ENCODE results near the gene CSF1. TPM values are rescaled to one million over a fixed set of nuclear protein-coding genes. Genes with fewer than 3 reads are reported as not detected.

The CSF1 gene
- total RNA-seq, 1 donor from 2014 or later: 13.9 TPM

DNA sequence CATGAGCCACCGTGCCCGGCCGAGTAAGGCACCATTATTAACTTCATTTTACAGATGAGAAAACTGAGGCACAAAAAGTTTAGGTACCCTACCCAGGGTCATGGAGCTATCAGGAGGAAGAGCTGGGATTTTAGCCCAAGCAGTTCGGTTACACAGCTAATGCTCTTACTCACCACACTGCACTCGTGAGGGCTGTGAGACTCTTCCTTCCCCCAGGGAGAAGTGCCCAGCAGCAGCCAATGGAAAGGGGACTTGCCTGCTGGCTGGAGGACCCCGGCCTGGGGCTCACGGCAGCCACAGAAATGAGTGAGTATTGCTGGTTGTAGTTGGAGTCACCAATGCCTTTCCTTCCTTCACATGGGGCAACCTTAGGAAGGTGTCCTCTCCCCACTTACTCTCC, 5.2 kb upstream of the CSF1 start:
- TF ChIP-seq, protein P1, sequence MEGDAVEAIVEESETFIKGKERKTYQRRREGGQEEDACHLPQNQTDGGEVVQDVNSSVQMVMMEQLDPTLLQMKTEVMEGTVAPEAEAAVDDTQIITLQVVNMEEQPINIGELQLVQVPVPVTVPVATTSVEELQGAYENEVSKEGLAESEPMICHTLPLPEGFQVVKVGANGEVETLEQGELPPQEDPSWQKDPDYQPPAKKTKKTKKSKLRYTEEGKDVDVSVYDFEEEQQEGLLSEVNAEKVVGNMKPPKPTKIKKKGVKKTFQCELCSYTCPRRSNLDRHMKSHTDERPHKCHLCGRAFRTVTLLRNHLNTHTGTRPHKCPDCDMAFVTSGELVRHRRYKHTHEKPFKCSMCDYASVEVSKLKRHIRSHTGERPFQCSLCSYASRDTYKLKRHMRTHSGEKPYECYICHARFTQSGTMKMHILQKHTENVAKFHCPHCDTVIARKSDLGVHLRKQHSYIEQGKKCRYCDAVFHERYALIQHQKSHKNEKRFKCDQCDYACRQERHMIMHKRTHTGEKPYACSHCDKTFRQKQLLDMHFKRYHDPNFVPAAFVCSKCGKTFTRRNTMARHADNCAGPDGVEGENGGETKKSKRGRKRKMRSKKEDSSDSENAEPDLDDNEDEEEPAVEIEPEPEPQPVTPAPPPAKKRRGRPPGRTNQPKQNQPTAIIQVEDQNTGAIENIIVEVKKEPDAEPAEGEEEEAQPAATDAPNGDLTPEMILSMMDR (IDR thresholded peaks at IDR 0.05; ENCODE audit: borderline replicate concordance): no peak
- no peak overlapping the region for H3K27ac ChIP-seq (replicated peaks)
- no peaks in the 10 kb centered on the region for H3K9me3 ChIP-seq (replicated peaks)
- peaks cover 67% of the 10 kb centered on the region for H3K4me1 ChIP-seq
- H3K4me3 ChIP-seq: no peak overlapping the region
- intact Hi-C loops (cut with micrococcal nuclease): no loop called here
- no peaks in the 10 kb centered on the region for H3K36me3 ChIP-seq
- no peaks in the 10 kb centered on the region for H3K27me3 ChIP-seq (ENCODE audit: low read depth)
- DNase-seq: no peak

DNA sequence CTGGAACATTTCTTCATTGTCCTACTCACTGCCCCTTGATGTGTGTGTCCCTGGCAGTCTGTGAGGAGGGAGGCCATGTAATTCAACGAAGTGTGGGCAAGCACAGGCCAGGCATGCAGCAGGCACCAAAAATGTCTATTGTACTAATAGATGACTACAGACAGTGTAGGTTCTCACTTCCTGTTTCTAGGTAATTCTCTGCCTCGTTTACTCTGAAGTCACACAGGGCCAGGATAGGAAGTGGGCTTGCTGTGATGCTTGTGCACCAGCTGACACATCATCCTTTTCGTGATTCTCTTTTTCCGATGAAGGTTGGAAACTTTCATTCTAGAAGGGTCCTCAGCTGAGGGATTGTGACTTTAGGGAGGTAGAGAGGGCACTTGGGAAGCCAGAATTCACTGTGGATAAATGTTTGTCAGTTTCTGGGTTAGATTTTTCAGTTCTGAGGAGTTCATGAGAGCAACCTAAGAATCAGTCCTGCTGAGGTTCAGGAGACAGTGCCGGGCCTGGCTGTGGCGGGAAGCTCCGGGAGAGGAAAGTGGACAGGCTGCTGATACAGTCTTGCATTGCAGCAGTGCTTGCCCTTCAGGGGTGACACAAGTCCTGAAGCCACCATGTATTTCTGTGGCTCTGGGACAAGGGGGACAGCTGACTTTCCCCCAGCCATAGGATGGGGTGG, 4.3 kb upstream of the CSF1 start:
- Histone ChIP-seq H3K36me3 (no peaks in the 10 kb centered on the region), H3K4me1 (peaks cover 66% of the 10 kb centered on the region), H3K27ac (replicated peaks) (no peak overlapping the region), H3K9me3 (replicated peaks) (no peaks in the 10 kb centered on the region), H3K4me3 (no peak overlapping the region), H3K27me3 (ENCODE audit: low read depth) (no peaks in the 10 kb centered on the region)
- TF ChIP-seq, protein P1 (IDR thresholded peaks at IDR 0.05; ENCODE audit: borderline replicate concordance): no peak
- intact Hi-C loops (cut with micrococcal nuclease): no loop called here
- no peak for DNase-seq

GRCh38 chr1:109906839-109907180, 3.8 kb upstream of the CSF1 start:
- no peaks in the 10 kb centered on the region for H3K9me3 ChIP-seq (replicated peaks)
- H3K36me3 ChIP-seq: no peaks in the 10 kb centered on the region
- H3K4me1 ChIP-seq: peaks cover 66% of the 10 kb centered on the region
- H3K27me3 ChIP-seq (ENCODE audit: low read depth): no peaks in the 10 kb centered on the region
- intact Hi-C loops (cut with micrococcal nuclease): no loop called here
- no peak overlapping the region for H3K4me3 ChIP-seq
- no peak for DNase-seq
- H3K27ac ChIP-seq (replicated peaks): no peak overlapping the region
- TF ChIP-seq, protein P1 (IDR thresholded peaks at IDR 0.05; ENCODE audit: borderline replicate concordance): no peak

- DNase-seq: no peak
- Histone ChIP-seq H3K36me3 (no peaks in the 10 kb centered on the region), H3K9me3 (replicated peaks) (no peaks in the 10 kb centered on the region), H3K4me1 (peaks cover 66% of the 10 kb centered on the region), H3K27ac (replicated peaks) (no peak overlapping the region), H3K4me3 (no peak overlapping the region), H3K27me3 (ENCODE audit: low read depth) (no peaks in the 10 kb centered on the region)
- TF ChIP-seq, protein P1 (IDR thresholded peaks at IDR 0.05; ENCODE audit: borderline replicate concordance): no peak
- intact Hi-C loops (cut with micrococcal nuclease): no loop called here
Measured at GRCh38 chr1:109907190-109907774, 3.4 kb upstream of the CSF1 start.

DNA sequence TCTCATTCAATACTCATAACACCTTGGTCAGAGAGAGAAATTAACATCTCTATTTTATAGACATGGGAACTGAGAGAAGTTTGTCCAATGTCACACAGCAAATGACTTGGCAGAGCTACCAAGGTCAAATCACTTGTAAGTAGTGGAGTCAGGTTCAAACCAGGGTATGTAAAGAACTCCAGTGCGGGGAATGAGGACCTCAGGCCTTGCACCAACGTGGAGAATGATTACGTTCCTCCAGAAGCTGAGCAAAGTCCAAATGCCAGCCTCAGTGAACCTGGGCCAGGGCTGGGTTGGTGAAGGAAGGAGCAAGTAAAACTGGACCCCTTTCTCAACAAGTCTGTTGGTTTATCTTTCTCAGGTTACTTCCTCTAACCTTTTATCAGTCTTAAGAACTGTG, 1.8 kb upstream of the CSF1 start:
- intact Hi-C loops (cut with micrococcal nuclease): no loop called here
- Histone ChIP-seq H3K9me3 (replicated peaks) (no peaks in the 10 kb centered on the region), H3K4me1 (peaks cover 66% of the 10 kb centered on the region), H3K36me3 (no peaks in the 10 kb centered on the region), H3K27ac (replicated peaks) (peak overlapping the region; percentile 93), H3K4me3 (no peak overlapping the region), H3K27me3 (ENCODE audit: low read depth) (no peaks in the 10 kb centered on the region)
- no peak for DNase-seq
- TF ChIP-seq, protein P1 (IDR thresholded peaks at IDR 0.05; ENCODE audit: borderline replicate concordance): no peak
